ENCODE data around the gene STC2. TPM values are rescaled to one million over a fixed set of nuclear protein-coding genes. Genes with fewer than 3 reads are reported as not detected.

Gene STC2
- polyA plus RNA-seq, 3 donors, result 2.0 to 10.6 (median 3.3) TPM

- H3K27ac ChIP-seq (ENCODE audit: low read depth, low read length), result no peak overlapping the region
- 79 to 92% (median 86%) methylated on average over 23 of the region's 23 CpGs for WGBS, 3 donors
Observed at GRCh38 chr5:173317091-173317730, 11.0 kb downstream of the STC2 start.

GRCh38 chr5:173316339-173317020 is 11.7 kb downstream of the STC2 start:
- 26 to 62% (median 44%) methylated on average over 6 of the region's 6 CpGs for whole genome bisulfite sequencing, 3 donors
- no peak overlapping the region for H3K27ac ChIP-seq (ENCODE audit: low read depth, low read length)

- WGBS, 3 donors, result 36 to 45% (median 40%) methylated on average over 21 of the region's 21 CpGs
- no peak overlapping the region for H3K27ac ChIP-seq (ENCODE audit: low read depth, low read length)
Observed at GRCh38 chr5:173315495-173316338, 12.5 kb downstream of the STC2 start.

- no peak overlapping the region for H3K27ac ChIP-seq (ENCODE audit: low read depth, low read length)
- WGBS, 3 donors, result 65 to 83% (median 68%) methylated on average over 12 of the region's 12 CpGs
Observed at GRCh38 chr5:173314166-173314952, 13.9 kb downstream of the STC2 start.

GRCh38 chr5:173313351-173313801 is 14.8 kb downstream of the STC2 start:
- WGBS, 3 donors, result 67 to 76% (median 70%) methylated on average over 3 of the region's 3 CpGs
- H3K27ac ChIP-seq (ENCODE audit: low read depth, low read length), result no peak overlapping the region

GRCh38 chr5:173312821-173313220 is 15.4 kb downstream of the STC2 start:
- 63 to 72% (median 70%) methylated on average over 3 of the region's 3 CpGs for WGBS, 3 donors

GRCh38 chr5:173311818-173312585 is 16.2 kb downstream of the STC2 start:
- 90 to 92% (median 92%) methylated on average over 9 of the region's 9 CpGs for WGBS, 3 donors
- no peak overlapping the region for H3K27ac ChIP-seq (ENCODE audit: low read depth, low read length)

More at GRCh38 chr5:173312821-173313220, 15.4 kb downstream of the STC2 start:
- H3K27ac ChIP-seq (ENCODE audit: low read depth, low read length), result no peak overlapping the region

GRCh38 chr5:173310861-173311785 is 17.1 kb downstream of the STC2 start:
- WGBS, 3 donors, result 46 to 75% (median 49%) methylated on average over 15 of the region's 15 CpGs
- H3K27ac ChIP-seq (ENCODE audit: low read depth, low read length), result no peak overlapping the region

GRCh38 chr5:173310218-173310769 is 17.9 kb downstream of the STC2 start:
- WGBS, 3 donors, result 61 to 81% (median 65%) methylated on average over 8 of the region's 8 CpGs
- no peak overlapping the region for H3K27ac ChIP-seq (ENCODE audit: low read depth, low read length)

- 83 to 86% (median 84%) methylated on average over 4 of the region's 4 CpGs for WGBS, 3 donors
Observed at GRCh38 chr5:173309731-173310130, 18.5 kb downstream of the STC2 start.

GRCh38 chr5:173308226-173308625 is 20.0 kb downstream of the STC2 start:
- H3K27ac ChIP-seq (ENCODE audit: low read depth, low read length), result no peak overlapping the region

More at GRCh38 chr5:173309731-173310130, 18.5 kb downstream of the STC2 start:
- H3K27ac ChIP-seq (ENCODE audit: low read depth, low read length), result no peak overlapping the region

- 84 to 95% (median 87%) methylated on average over 3 of the region's 3 CpGs for WGBS, 3 donors
- no peak overlapping the region for H3K27ac ChIP-seq (ENCODE audit: low read depth, low read length)
Observed at GRCh38 chr5:173307695-173308094, 20.5 kb downstream of the STC2 start.

- WGBS, 3 donors, result 72 to 87% (median 79%) methylated on average over 3 of the region's 3 CpGs
- H3K27ac ChIP-seq (ENCODE audit: low read depth, low read length), result no peak overlapping the region
Observed at GRCh38 chr5:173306695-173307094, 21.5 kb downstream of the STC2 start.

- WGBS, 3 donors, result 81 to 85% (median 82%) methylated on average over 10 of the region's 10 CpGs
- H3K27ac ChIP-seq (ENCODE audit: low read depth, low read length), result no peak overlapping the region
Observed at GRCh38 chr5:173304591-173304988, 23.6 kb downstream of the STC2 start.

- 67 to 81% (median 81%) methylated on average over 13 of the region's 13 CpGs for WGBS, 3 donors
Observed at GRCh38 chr5:173303878-173304590, 24.2 kb downstream of the STC2 start.

More at GRCh38 chr5:173303878-173304590, 24.2 kb downstream of the STC2 start:
- no peak overlapping the region for H3K27ac ChIP-seq (ENCODE audit: low read depth, low read length)

Data from adipose tissue (tissue), 3 donors.